ENCODE data around the gene NGEF. TPM values are rescaled to one million over a fixed set of nuclear protein-coding genes. Genes with fewer than 3 reads are reported as not detected.

The NGEF gene
- total and polyA plus RNA-seq, 10 of the 15 experiments (the other 5 are each of a cell fraction or from before 2014, with no cell fraction given): 0.12 TPM; not detected in 9

DNA sequence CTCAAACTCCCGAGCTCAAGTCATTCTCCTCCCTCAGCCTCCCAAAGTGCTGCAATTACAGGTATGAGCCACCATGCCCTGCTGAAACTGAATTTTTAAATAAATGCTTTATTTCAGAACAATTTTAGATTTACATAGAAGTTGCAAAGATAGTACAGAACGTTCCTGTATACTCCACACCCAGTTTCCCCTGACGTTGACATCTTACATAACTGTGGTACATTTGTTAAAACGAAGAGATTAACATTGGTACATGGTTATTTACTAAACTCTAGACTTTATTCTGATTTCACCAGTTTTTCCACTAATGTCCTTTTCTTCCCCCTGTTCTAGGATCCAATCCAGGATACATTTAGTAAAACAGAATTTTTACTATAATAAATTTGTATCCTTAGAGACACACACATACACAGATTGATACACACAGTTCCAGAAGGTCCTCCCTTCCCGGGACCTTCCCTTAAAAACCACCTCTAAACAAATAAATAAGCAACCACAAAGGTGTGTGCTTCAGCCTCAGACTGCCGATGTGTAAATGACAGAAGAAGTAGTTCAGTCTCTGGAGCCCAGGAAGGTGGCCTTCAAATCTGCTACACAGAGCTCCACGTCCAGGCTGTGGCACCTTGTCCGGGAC, 26.3 kb upstream of the NGEF start:
- Histone ChIP-seq H3K4me2 (ENCODE audit: control insufficient read depth, insufficient read depth) (no peak overlapping the region), H3K4me1 (ENCODE audit: control insufficient read depth, insufficient read depth, low read length) (no peaks in the 10 kb centered on the region), H3K36me3 (ENCODE audit: control insufficient read depth in 2 of 2, insufficient read depth in 2 of 2, low read length in 1 of 2) (no peaks in the 10 kb centered on the region), H3K27me3 (replicated peaks in 1 of 2; ENCODE audit: control insufficient read depth in 2 of 2, insufficient read depth in 2 of 2, low read length in 1 of 2) (no peaks in the 10 kb centered on the region; a peak in 2 of 4 replicates), H2AFZ (ENCODE audit: control insufficient read depth, low read depth, low read length) (no peak overlapping the region), H3K79me2 (ENCODE audit: control insufficient read depth, insufficient read depth, low read length) (no peaks in the 10 kb centered on the region), H3K9ac (ENCODE audit: control insufficient read depth, insufficient read depth, low read length) (no peak overlapping the region), H3K27ac (ENCODE audit: control insufficient read depth, insufficient read depth) (no peak overlapping the region), H3K4me3 (no peak overlapping the region), H3K9me3 (replicated peaks; ENCODE audit: control insufficient read depth, insufficient read depth, low read length) (peaks cover 1% of the 10 kb centered on the region; the same call in 1 of the 3 replicates), H4K20me1 (ENCODE audit: control insufficient read depth, insufficient read depth) (no peaks in the 10 kb centered on the region)
- CTCF ChIA-PET: interaction anchor here (1.1 kb wide), 1 partner anchor 15 kb away, joined by 5 read pairs; no protein-coding TSS in a partner anchor
- DNase-seq (ENCODE audit: low read depth, low spot score) (no peak), FAIRE-seq (no peak), ATAC-seq (no peak)
- POLR2A ChIA-PET: no interaction called here
- no peak for TF ChIP-seq ELK1 (IDR thresholded peaks at IDR 0.05; ENCODE audit: low read depth, low read length)
- no peak for TF ChIP-seq CHD4 (IDR thresholded peaks at IDR 0.05)
- TF ChIP-seq MLLT1 (IDR thresholded peaks at IDR 0.05): no peak
- TF ChIP-seq CEBPB (IDR thresholded peaks at IDR 0.05; ENCODE audit: borderline replicate concordance in 1 of 2, low read depth in 2 of 2, low read length in 2 of 2): no peak
- TF ChIP-seq POU2F2 (IDR thresholded peaks at IDR 0.05; ENCODE audit: borderline replicate concordance, low read depth, low read length): no peak
- TF ChIP-seq HCFC1 (IDR thresholded peaks at IDR 0.05; ENCODE audit: low read length): no peak
- TF ChIP-seq RAD51 (IDR thresholded peaks at IDR 0.05): no peak
- TF ChIP-seq KAT2A (conservative IDR thresholded peaks at IDR 0.05; ENCODE audit: control insufficient read depth, low read depth, low read length): no peak
- no peak for TF ChIP-seq REST (IDR thresholded peaks at IDR 0.05; ENCODE audit: low read depth, low read length)
- 32% methylated on average over 8 of the region's 8 CpGs for WGBS (ENCODE audit: insufficient coverage, insufficient replicate concordance, low lambda C conversion rate, missing lambda C conversion rate)
- SMC1A ChIA-PET (ENCODE audit: uncharacterized antibody, unreplicated experiment): no interaction called here
- RAD21 ChIA-PET (ENCODE audit: unreplicated experiment): interaction anchor here (0.7 kb wide), 1 partner anchor 173 kb away, joined by 4 read pairs; no protein-coding TSS in a partner anchor
- in situ Hi-C loops (cut with MboI): no loop called here
- no TSS peak for BruUV-seq (replicated peaks)
- intact Hi-C loops (cut with micrococcal nuclease; ENCODE audit: unreplicated experiment): no loop called here
